A673 (cell line): Measurements from ENCODE around the gene TNFRSF18.

Source experiments
- EZH2 ChIP-seq: fragments of 200-600 bp; sonication (generic); IDR thresholded peaks from 2 replicates; pipeline ENCODE4 v1.6.1; 2017; ENCODE audit warnings: borderline replicate concordance, low read depth, mild to moderate bottlenecking, mixed read lengths, antibody characterized with exemption, low read length; ENCODE audit not compliant: poor library complexity, severe bottlenecking
- TF ChIP-seq, protein P1 (sequence below): fragments of 300-800, 200-600 bp; sonication (generic); conservative IDR thresholded peaks from 2 replicates; pipeline ENCODE4 v1.5.1; 2017; ENCODE audit warnings: low read depth, mild to moderate bottlenecking, antibody characterized with exemption, low read length, moderate library complexity, mixed read lengths

DNA sequence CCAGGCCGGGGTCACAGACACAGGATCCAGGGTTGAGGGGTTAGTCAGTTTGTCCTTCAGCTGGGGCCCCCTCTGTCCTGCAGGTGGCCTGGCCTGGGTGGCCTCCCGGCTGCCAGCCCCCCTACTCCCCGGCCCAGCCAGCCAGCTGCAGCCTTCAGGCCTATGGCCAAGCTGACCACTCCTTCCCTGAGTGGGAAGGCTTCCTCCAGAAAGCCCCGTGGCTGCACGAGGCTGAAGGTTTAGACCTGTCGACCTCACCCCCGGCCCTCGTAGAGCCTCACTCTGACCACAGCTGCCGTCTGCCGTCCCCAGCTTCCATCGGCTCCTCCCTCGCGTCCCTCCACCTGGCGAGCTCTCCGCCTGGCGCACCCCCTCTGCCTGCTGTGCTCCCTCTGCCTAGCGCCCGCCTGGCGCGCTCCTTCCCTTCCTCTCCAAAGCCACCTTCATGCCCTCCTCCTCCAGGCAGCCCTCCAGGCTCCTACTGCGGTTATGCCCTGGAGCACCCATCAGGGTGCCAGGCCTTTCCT lies 23.1 kb downstream of the TNFRSF18 start:
- TF ChIP-seq, protein P1, sequence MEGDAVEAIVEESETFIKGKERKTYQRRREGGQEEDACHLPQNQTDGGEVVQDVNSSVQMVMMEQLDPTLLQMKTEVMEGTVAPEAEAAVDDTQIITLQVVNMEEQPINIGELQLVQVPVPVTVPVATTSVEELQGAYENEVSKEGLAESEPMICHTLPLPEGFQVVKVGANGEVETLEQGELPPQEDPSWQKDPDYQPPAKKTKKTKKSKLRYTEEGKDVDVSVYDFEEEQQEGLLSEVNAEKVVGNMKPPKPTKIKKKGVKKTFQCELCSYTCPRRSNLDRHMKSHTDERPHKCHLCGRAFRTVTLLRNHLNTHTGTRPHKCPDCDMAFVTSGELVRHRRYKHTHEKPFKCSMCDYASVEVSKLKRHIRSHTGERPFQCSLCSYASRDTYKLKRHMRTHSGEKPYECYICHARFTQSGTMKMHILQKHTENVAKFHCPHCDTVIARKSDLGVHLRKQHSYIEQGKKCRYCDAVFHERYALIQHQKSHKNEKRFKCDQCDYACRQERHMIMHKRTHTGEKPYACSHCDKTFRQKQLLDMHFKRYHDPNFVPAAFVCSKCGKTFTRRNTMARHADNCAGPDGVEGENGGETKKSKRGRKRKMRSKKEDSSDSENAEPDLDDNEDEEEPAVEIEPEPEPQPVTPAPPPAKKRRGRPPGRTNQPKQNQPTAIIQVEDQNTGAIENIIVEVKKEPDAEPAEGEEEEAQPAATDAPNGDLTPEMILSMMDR = no peak
- TF ChIP-seq EZH2 = no peak
